Mesenchymal stem cell (in vitro differentiated cells and primary cell): ENCODE measurements around the gene DNAI7. TPM values are rescaled to one million over a fixed set of nuclear protein-coding genes. Genes with fewer than 3 reads are reported as not detected.

ENCODE experiments used
- DNase-seq: peaks from one replicate; pipeline ENCODE4 v3.0.0-alpha.2; 2013
- H2AFZ ChIP-seq: one replicate; pipeline ENCODE4 v1.6.1; 2013; ENCODE audit warnings: low read depth, mild to moderate bottlenecking, control low read depth, inconsistent platforms, low read length, moderate library complexity
- H2AK5ac ChIP-seq: 2 replicates; pipeline ENCODE4 v1.6.1; 2013; ENCODE audit warnings: low read length, moderate library complexity, mild to moderate bottlenecking, inconsistent platforms; ENCODE audit not compliant: severe bottlenecking
- H2BK120ac ChIP-seq: one replicate; pipeline ENCODE4 v1.6.1; 2013; ENCODE audit warnings: low read depth, mild to moderate bottlenecking, inconsistent platforms, low read length, moderate library complexity
- H2BK12ac ChIP-seq, 2 experiments: one replicate each; pipeline ENCODE4 v1.6.1; 2013; ENCODE audit warnings: inconsistent platforms in 2 of 2, low read length in 2 of 2, mild to moderate bottlenecking in 2 of 2, moderate library complexity in 2 of 2, control low read depth in 1 of 2
- H2BK15ac ChIP-seq: one replicate; pipeline ENCODE4 v1.6.1; 2013; ENCODE audit warnings: mild to moderate bottlenecking, low read depth, inconsistent platforms; ENCODE audit not compliant: poor library complexity, severe bottlenecking
- H2BK5ac ChIP-seq: 2 replicates; pipeline ENCODE4 v1.6.1; 2013; ENCODE audit warnings: low read depth, mild to moderate bottlenecking, low read length, control low read depth, inconsistent platforms; ENCODE audit not compliant: poor library complexity, severe bottlenecking
- H3K14ac ChIP-seq, 2 experiments: one replicate each; pipeline ENCODE4 v1.6.1; 2013; ENCODE audit warnings: inconsistent platforms in 2 of 2, low read length in 2 of 2, control low read depth in 1 of 2, mild to moderate bottlenecking in 1 of 2, moderate library complexity in 1 of 2
- H3K18ac ChIP-seq, 2 experiments: one replicate each; pipeline ENCODE4 v1.6.1; 2013; ENCODE audit warnings: inconsistent platforms in 2 of 2, low read length in 2 of 2, control low read depth in 1 of 2, low read depth in 1 of 2, mild to moderate bottlenecking in 1 of 2
- H3K23ac ChIP-seq, 2 experiments: one replicate each; pipeline ENCODE4 v1.6.1; 2013; ENCODE audit warnings: inconsistent platforms in 2 of 2, low read length in 2 of 2, mild to moderate bottlenecking in 2 of 2, moderate library complexity in 2 of 2, control low read depth in 1 of 2
- H3K27ac ChIP-seq: 2 replicates; pipeline ENCODE4 v1.5.1; 2013; ENCODE audit warnings: mild to moderate bottlenecking, moderate library complexity, low read length, control low read depth, inconsistent platforms; ENCODE audit not compliant: poor library complexity, severe bottlenecking
- H3K27me3 ChIP-seq, 2 experiments: 2 replicates each; pipeline versions ENCODE4 v1.6.1 to v1.7.0; 2013; ENCODE audit warnings: low read length in 2 of 2, mild to moderate bottlenecking in 2 of 2, moderate library complexity in 2 of 2, control low read depth in 1 of 2, inconsistent platforms in 1 of 2; ENCODE audit not compliant: control insufficient read depth in 1 of 2, insufficient read depth in 1 of 2
- H3K36me3 ChIP-seq, 2 experiments: 2 replicates each; pipeline versions ENCODE4 v1.6.1 to v1.7.0; 2013; ENCODE audit warnings: low read length in 2 of 2, control low read depth in 1 of 2, inconsistent platforms in 1 of 2, low read depth in 1 of 2, mild to moderate bottlenecking in 1 of 2; ENCODE audit not compliant: insufficient read depth in 2 of 2, control insufficient read depth in 1 of 2
- H3K4ac ChIP-seq, 2 experiments: one replicate each; pipeline ENCODE4 v1.6.1; 2013; ENCODE audit warnings: inconsistent platforms in 2 of 2, low read length in 2 of 2, mild to moderate bottlenecking in 2 of 2, moderate library complexity in 2 of 2, control low read depth in 1 of 2, low read depth in 1 of 2
- H3K4me1 ChIP-seq: 2 replicates; pipeline ENCODE4 v1.6.1; 2013; ENCODE audit warnings: low read depth, low read length, control low read depth; ENCODE audit not compliant: control insufficient read depth, insufficient read depth
- H3K4me2 ChIP-seq: 2 replicates; pipeline ENCODE4 v1.6.1; 2013; ENCODE audit warnings: low read length, mild to moderate bottlenecking, inconsistent platforms; ENCODE audit not compliant: poor library complexity, severe bottlenecking
- H3K4me3 ChIP-seq, 2 experiments: 2 replicates each; pipeline versions ENCODE4 v1.5.1 to v1.7.0; 2013; ENCODE audit warnings: low read length in 2 of 2, mild to moderate bottlenecking in 2 of 2, control low read depth in 1 of 2, low read depth in 1 of 2; ENCODE audit not compliant: insufficient read depth in 1 of 2
- H3K79me1 ChIP-seq: replicated peaks from 2 replicates; pipeline ENCODE4 v1.6.1; 2013; ENCODE audit warnings: mild to moderate bottlenecking, control low read depth, low read length, inconsistent platforms; ENCODE audit not compliant: poor library complexity, severe bottlenecking
- H3K9ac ChIP-seq: 2 replicates; pipeline ENCODE4 v1.7.0; 2013; ENCODE audit warnings: mild to moderate bottlenecking, low read length, moderate library complexity
- H3K9me3 ChIP-seq: 2 replicates; pipeline ENCODE4 v1.7.0; 2013; ENCODE audit warnings: mild to moderate bottlenecking, low read length; ENCODE audit not compliant: control insufficient read depth
- H4K8ac ChIP-seq: one replicate; pipeline ENCODE4 v1.6.1; 2013; ENCODE audit warnings: inconsistent platforms, mild to moderate bottlenecking, low read length, moderate library complexity
- H4K91ac ChIP-seq: one replicate; pipeline ENCODE4 v1.6.1; 2013; ENCODE audit warnings: mild to moderate bottlenecking, low read length, inconsistent platforms
- WGBS: methylation state at CpG from one replicate; pipeline ENCODE4 v1.1.7; 2013; ENCODE audit warnings: mixed read lengths; 5-methylcytosine and 5-hydroxymethylcytosine counted together
- polyA plus RNA-seq, 2 experiments: library from polyadenylated mRNA; stranded (reverse); fragments of 200-250 nt; gene quantifications; one replicate each; pipeline ENCODE4 v1.2.3, GENCODE V29; 2013

Gene DNAI7
- not detected for polyA plus RNA-seq (2013, experiment 1 of 2)
- polyA plus RNA-seq (2013, experiment 2 of 2), result 0.04 TPM

GRCh38 chr12:25195056-25195971 is at the start of gene DNAI7, which contains the start of gene ETFRF1:
Gene DNAI7, minus strand, starts transcription at chr12:25195160. Its CDS starts 82 bp downstream, at chr12:25195078.
Gene ETFRF1, plus strand, starts transcription at chr12:25195237. Its CDS starts 8,720 bp downstream, at chr12:25203957.
- Histone ChIP-seq H2BK12ac (no peak within 1 kb of the TSS), H2BK120ac (no peak within 1 kb of the TSS), H4K8ac (peak within 1 kb of the TSS; percentile 19), H3K9me3 (no peaks in the 10 kb centered on the region), H2AFZ (peak within 1 kb of the TSS; percentile 21), H3K79me1 (peaks cover 15% of the 10 kb centered on the region), H3K27me3 (no peaks in the 10 kb centered on the region), H3K4me2 (peak within 1 kb of the TSS; percentile 84), H3K4me3 (peak within 1 kb of the TSS; percentile 57 to 94), H2BK5ac (no peak within 1 kb of the TSS), H3K4me1 (peaks cover 4% of the 10 kb centered on the region), H3K9ac (peak within 1 kb of the TSS; percentile 99), H3K14ac (no peak within 1 kb of the TSS), H2AK5ac (no peak within 1 kb of the TSS), H3K18ac (peak within 1 kb of the TSS; percentile 4 to 93), H3K23ac (no peak within 1 kb of the TSS), H3K4ac (no peak within 1 kb of the TSS), H2BK15ac (peak within 1 kb of the TSS; percentile 2), H3K27ac (peak within 1 kb of the TSS; percentile 88), H3K36me3 (no peaks in the 10 kb centered on the region), H4K91ac (no peak within 1 kb of the TSS)
- DNase-seq, result peak; percentile 97
- WGBS, result under 1% methylated on average over 53 of the region's 54 CpGs

- H4K8ac ChIP-seq, result no peak overlapping the region
- H3K23ac ChIP-seq, result no peak overlapping the region
- H3K27me3 ChIP-seq, result no peaks in the 10 kb centered on the region
- H2AFZ ChIP-seq, result no peak overlapping the region
- H3K4me2 ChIP-seq, result no peak overlapping the region
- H3K9me3 ChIP-seq, result no peaks in the 10 kb centered on the region
- DNase-seq, result no peak
- no peak overlapping the region for H4K91ac ChIP-seq
- H3K9ac ChIP-seq, result no peak overlapping the region
- no peak overlapping the region for H3K4me3 ChIP-seq
- H3K14ac ChIP-seq, result no peak overlapping the region
- H2BK12ac ChIP-seq, result no peak overlapping the region
- peaks cover 10% of the 10 kb centered on the region for H3K79me1 ChIP-seq
- no peak overlapping the region for H2AK5ac ChIP-seq
- H3K4ac ChIP-seq, result no peak overlapping the region
- no peak overlapping the region for H2BK120ac ChIP-seq
- peaks cover 3 to 26% of the 10 kb centered on the region in 2 experiments for H3K36me3 ChIP-seq
- no peak overlapping the region for H3K18ac ChIP-seq
- H2BK15ac ChIP-seq, result no peak overlapping the region
- H3K4me1 ChIP-seq, result no peaks in the 10 kb centered on the region
- H3K27ac ChIP-seq, result no peak overlapping the region
- no peak overlapping the region for H2BK5ac ChIP-seq
Measured at GRCh38 chr12:25243680-25243990, 48.7 kb upstream of the DNAI7 start.

GRCh38 chr12:25242981-25243679 is 48.2 kb upstream of the DNAI7 start:
- Histone ChIP-seq H3K23ac (no peak overlapping the region), H4K8ac (no peak overlapping the region), H3K36me3 (peaks cover 1 to 26% of the 10 kb centered on the region in 2 experiments), H2BK5ac (no peak overlapping the region), H3K18ac (no peak overlapping the region), H3K9me3 (no peaks in the 10 kb centered on the region), H3K79me1 (peaks cover 10% of the 10 kb centered on the region), H3K27me3 (no peaks in the 10 kb centered on the region), H3K4ac (no peak overlapping the region), H3K27ac (no peak overlapping the region), H3K4me1 (no peaks in the 10 kb centered on the region), H4K91ac (no peak overlapping the region), H2AK5ac (no peak overlapping the region), H2BK120ac (no peak overlapping the region), H2BK15ac (no peak overlapping the region), H2BK12ac (no peak overlapping the region), H3K9ac (no peak overlapping the region), H3K4me2 (no peak overlapping the region), H3K14ac (no peak overlapping the region), H3K4me3 (no peak overlapping the region), H2AFZ (no peak overlapping the region)
- 90% methylated on average over 5 of the region's 5 CpGs for WGBS
- DNase-seq, result peak; percentile 15
